HEK293T (cell line): ENCODE data around the gene RNF123.

Source experiments
- CTCF ChIA-PET: fragments of 350-600 bp; formaldehyde crosslinking; extraction: SDS; loops from one replicate; lab custom pipeline; 2021; ENCODE audit warnings: antibody characterized with exemption, inconsistent platforms; lab: Yijun Ruan, JAX
- POLR2A ChIA-PET: fragments of 350-600 bp; formaldehyde crosslinking; extraction: SDS; loops from one replicate; lab custom pipeline; 2020; ENCODE audit warnings: antibody characterized with exemption, inconsistent platforms; lab: Yijun Ruan, JAX
- DNase-seq: peaks from one replicate; pipeline ENCODE4 v3.0.0; 2012; ENCODE audit warnings: mixed read lengths; ENCODE audit errors: extremely low spot score
- ARNT ChIP-seq: fragments of 450-650 bp; IDR thresholded peaks from 2 replicates; pipeline ENCODE4 v1.6.1; 2017; ENCODE audit warnings: mild to moderate bottlenecking
- BHLHE40 ChIP-seq: fragments of 450-650 bp; IDR thresholded peaks from 2 replicates; pipeline ENCODE4 v1.6.1; 2016; ENCODE audit warnings: mild to moderate bottlenecking, moderate library complexity, borderline replicate concordance
- CTBP1 ChIP-seq: fragments of 450-650 bp; IDR thresholded peaks from 2 replicates; pipeline ENCODE4 v1.6.1; 2016; ENCODE audit warnings: borderline replicate concordance
- ELF4 ChIP-seq: fragments of 450-650 bp; IDR thresholded peaks from 2 replicates; pipeline ENCODE4 v1.6.1; 2017; ENCODE audit warnings: antibody characterized with exemption
- FOXA1 ChIP-seq: fragments of 450-650 bp; IDR thresholded peaks from 2 replicates; pipeline ENCODE4 v1.6.1; 2016; ENCODE audit warnings: mild to moderate bottlenecking
- FOXK2 ChIP-seq: fragments of 450-650 bp; IDR thresholded peaks from 2 replicates; pipeline ENCODE4 v1.6.1; 2016; ENCODE audit warnings: mild to moderate bottlenecking
- FOXM1 ChIP-seq: fragments of 450-650 bp; IDR thresholded peaks from 2 replicates; pipeline ENCODE4 v1.6.1; 2017; ENCODE audit warnings: mild to moderate bottlenecking, borderline replicate concordance
- HDGF ChIP-seq: fragments of 450-650 bp; IDR thresholded peaks from 2 replicates; pipeline ENCODE4 v1.6.1; 2017; ENCODE audit warnings: antibody characterized with exemption, borderline replicate concordance
- L3MBTL2 ChIP-seq: fragments of 450-650 bp; conservative IDR thresholded peaks from 2 replicates; pipeline ENCODE4 v1.6.1; 2016; ENCODE audit warnings: mild to moderate bottlenecking
- LEF1 ChIP-seq: fragments of 450-650 bp; IDR thresholded peaks from 2 replicates; pipeline ENCODE4 v1.6.1; 2017; ENCODE audit warnings: mild to moderate bottlenecking, borderline replicate concordance
- NFRKB ChIP-seq: fragments of 450-650 bp; IDR thresholded peaks from 2 replicates; pipeline ENCODE4 v1.6.1; 2016; ENCODE audit warnings: mild to moderate bottlenecking, moderate library complexity
- SP1 ChIP-seq: fragments of 450-650 bp; IDR thresholded peaks from 2 replicates; pipeline ENCODE4 v1.6.1; 2017
- SUZ12 ChIP-seq: fragments of 450-650 bp; IDR thresholded peaks from 2 replicates; pipeline ENCODE4 v1.6.1; 2016; ENCODE audit warnings: mild to moderate bottlenecking
- TARDBP ChIP-seq: fragments of 450-650 bp; IDR thresholded peaks from 2 replicates; pipeline ENCODE4 v1.6.1; 2016
- ZNF384 ChIP-seq: fragments of 450-650 bp; IDR thresholded peaks from 2 replicates; pipeline ENCODE4 v1.6.1; 2016
- TF ChIP-seq, protein P1 (sequence below): fragments of 450-650 bp; IDR thresholded peaks from 2 replicates; pipeline ENCODE4 v1.6.1; 2016

The RNF123 gene

DNA sequence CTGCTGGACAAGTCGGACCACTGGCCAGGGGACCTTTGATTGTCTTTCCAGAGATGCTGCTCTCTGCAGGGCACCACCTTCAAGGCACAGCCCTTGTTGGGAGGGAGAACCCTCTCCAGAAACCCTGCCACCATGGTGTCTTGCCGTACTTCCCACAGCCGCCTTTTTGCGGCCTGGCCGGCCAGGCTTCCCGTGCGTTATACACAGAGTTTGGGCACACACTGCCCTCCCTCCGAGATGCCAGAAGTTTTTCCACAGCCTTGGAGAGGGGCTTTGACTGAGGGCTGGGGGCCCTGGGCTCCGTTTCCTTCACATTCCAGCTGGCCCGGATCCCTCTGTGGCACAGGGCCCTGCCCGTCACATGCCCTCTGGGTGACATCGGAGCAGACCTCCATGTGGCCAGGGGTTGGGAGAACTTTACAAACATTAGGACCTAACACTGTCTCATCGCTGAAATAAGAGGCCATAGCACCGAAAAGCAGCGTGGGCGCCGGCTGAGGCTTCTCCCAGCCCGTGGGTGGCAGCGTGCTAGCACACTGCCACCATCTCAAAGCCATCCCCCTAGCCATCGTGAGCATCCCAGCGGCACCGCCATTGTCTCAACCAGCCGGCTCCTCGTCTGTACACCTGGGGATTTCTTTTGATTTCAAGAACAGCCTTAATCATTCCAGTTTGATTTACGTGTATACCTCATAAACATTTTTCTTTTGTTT, 21.5 kb upstream of the RNF123 start:
- TF ChIP-seq SUZ12, result no peak
- no peak for TF ChIP-seq ZNF384
- ChIA-PET POLR2A (no interaction called here), CTCF (no interaction called here)
- no peak for DNase-seq

DNA sequence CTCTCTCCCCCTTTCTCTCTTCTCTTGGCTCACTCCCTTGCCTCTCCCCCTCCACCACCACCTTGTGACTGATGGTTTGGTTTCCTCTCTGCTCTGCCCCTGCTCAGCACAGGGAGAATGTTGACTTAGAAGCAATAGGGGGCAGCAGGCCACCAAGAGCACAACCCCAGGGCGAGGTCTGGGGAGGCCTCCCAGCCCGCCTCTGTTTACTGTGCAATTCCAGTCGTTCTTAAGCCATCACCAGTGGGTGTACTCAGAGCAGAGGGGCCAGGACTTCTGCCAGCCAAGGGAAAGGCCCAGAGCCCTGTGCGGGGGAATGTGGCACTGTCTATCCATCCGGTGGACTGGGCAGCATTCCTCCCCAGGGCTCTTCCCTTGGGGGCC, 21.0 kb upstream of the RNF123 start:
- ChIA-PET POLR2A (interaction anchor here (1.8 kb wide), 1 partner anchor 128 kb away, joined by 10 read pairs; no protein-coding TSS in a partner anchor), CTCF (interaction anchor here (1.1 to 1.6 kb wide), 2 partner anchors 61 to 129 kb away, joined by 5 to 6 read pairs; no protein-coding TSS in a partner anchor)
- no peak for TF ChIP-seq FOXK2
- TF ChIP-seq NFRKB, result no peak
- no peak for TF ChIP-seq SUZ12
- no peak for TF ChIP-seq HDGF
- TF ChIP-seq CTBP1, result no peak
- TF ChIP-seq L3MBTL2, result no peak
- no peak for TF ChIP-seq LEF1
- TF ChIP-seq, protein P1, sequence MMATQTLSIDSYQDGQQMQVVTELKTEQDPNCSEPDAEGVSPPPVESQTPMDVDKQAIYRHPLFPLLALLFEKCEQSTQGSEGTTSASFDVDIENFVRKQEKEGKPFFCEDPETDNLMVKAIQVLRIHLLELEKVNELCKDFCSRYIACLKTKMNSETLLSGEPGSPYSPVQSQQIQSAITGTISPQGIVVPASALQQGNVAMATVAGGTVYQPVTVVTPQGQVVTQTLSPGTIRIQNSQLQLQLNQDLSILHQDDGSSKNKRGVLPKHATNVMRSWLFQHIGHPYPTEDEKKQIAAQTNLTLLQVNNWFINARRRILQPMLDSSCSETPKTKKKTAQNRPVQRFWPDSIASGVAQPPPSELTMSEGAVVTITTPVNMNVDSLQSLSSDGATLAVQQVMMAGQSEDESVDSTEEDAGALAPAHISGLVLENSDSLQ, result no peak
- TF ChIP-seq BHLHE40, result no peak
- no peak for TF ChIP-seq ZNF384
- TF ChIP-seq TARDBP, result no peak
- no peak for TF ChIP-seq ELF4
- TF ChIP-seq FOXA1, result no peak
- no peak for TF ChIP-seq SP1
- no peak for DNase-seq

DNA sequence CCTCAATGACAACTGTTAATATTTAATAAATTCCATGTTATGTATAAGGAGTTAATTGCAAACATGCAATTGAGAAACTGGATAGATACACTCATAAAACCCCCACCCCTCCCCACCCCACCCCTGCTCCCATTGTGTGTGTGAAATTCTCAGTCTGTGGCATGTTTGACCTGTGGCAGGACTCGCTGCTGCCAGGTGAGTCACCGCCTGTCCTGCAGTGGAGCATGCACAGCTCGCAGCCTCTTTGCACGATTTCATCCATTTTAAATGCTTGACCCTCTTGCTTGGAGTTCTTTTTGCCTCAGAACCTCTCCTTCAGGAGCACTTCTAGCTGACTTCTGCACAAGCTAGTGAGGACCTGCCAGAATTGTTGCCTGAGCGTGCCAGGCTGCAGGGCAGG, 20.5 kb upstream of the RNF123 start:
- ChIA-PET CTCF (interaction anchor here (1.1 to 1.6 kb wide), 2 partner anchors 61 to 129 kb away, joined by 5 to 6 read pairs; no protein-coding TSS in a partner anchor), POLR2A (interaction anchor here (0.9 to 1.8 kb wide), 2 partner anchors 129 to 214 kb away, joined by 3 to 10 read pairs; no protein-coding TSS in a partner anchor)
- TF ChIP-seq FOXM1, result no peak
- TF ChIP-seq L3MBTL2, result no peak
- TF ChIP-seq ELF4, result no peak
- no peak for DNase-seq

DNA sequence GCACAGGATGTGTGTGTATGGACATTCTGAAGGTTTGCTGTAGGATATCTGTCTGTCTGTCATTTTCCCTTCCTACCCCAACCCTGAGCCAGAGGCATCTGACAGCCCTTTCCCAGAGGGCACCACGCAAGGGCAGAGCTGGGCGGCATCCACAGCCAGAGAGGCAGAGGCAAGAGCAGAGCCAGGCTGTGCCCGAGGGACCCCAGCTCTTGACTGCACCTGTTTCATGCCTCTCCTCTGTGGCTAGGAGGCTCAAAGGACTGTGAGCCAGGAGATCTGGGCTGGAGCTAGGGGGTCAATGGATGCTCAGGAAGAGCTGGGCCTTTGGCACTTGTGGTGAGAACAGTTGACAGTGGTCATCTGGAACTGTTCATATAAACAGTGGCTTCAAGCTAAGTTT, 20.0 kb upstream of the RNF123 start:
- POLR2A ChIA-PET, result interaction anchor here (0.9 to 1.8 kb wide), 2 partner anchors 129 to 214 kb away, joined by 3 to 10 read pairs; no protein-coding TSS in a partner anchor
- TF ChIP-seq FOXM1, result no peak
- no peak for TF ChIP-seq BHLHE40
- TF ChIP-seq HDGF, result no peak
- no peak for TF ChIP-seq LEF1
- no peak for TF ChIP-seq FOXA1
- TF ChIP-seq, protein P1, result no peak
- no peak for TF ChIP-seq TARDBP
- TF ChIP-seq ARNT, result no peak
- TF ChIP-seq FOXK2, result no peak
- TF ChIP-seq SP1, result no peak
- TF ChIP-seq ELF4, result no peak
- TF ChIP-seq NFRKB, result no peak
- TF ChIP-seq SUZ12, result no peak
- CTCF ChIA-PET, result interaction anchor here (0.5 to 1.6 kb wide), 3 partner anchors 62 to 132 kb away, joined by 4 to 6 read pairs (median 5); no protein-coding TSS in a partner anchor
- DNase-seq, result no peak

DNA sequence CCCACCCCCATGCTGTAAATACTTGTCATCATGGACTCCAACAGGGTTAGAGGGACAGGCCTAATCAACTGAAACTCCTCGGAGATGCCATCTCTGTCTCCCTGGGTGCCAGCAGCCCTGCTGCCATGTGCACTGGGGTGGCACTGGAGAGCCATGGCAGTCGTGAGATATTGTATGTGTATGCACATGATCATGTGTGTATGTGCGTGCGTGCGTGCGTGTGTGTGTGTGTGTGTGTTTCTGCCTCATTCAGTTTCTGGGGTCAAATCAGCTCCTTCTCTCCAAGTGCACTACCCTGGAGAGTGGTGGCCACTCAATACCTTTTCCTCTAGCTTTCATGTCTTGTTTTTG, 18.4 kb upstream of the RNF123 start:
- ChIA-PET CTCF (interaction anchor here (1.1 to 2.1 kb wide), 2 partner anchors 7 to 131 kb away, joined by 3 to 36 read pairs; no protein-coding TSS in a partner anchor), POLR2A (interaction anchor here (1.2 to 2.6 kb wide), 2 partner anchors 116 to 131 kb away, joined by 6 to 26 read pairs; partner anchors contain the start of gene BSN)
- no peak for DNase-seq
- TF ChIP-seq ARNT (no peak), FOXK2 (no peak)

DNA sequence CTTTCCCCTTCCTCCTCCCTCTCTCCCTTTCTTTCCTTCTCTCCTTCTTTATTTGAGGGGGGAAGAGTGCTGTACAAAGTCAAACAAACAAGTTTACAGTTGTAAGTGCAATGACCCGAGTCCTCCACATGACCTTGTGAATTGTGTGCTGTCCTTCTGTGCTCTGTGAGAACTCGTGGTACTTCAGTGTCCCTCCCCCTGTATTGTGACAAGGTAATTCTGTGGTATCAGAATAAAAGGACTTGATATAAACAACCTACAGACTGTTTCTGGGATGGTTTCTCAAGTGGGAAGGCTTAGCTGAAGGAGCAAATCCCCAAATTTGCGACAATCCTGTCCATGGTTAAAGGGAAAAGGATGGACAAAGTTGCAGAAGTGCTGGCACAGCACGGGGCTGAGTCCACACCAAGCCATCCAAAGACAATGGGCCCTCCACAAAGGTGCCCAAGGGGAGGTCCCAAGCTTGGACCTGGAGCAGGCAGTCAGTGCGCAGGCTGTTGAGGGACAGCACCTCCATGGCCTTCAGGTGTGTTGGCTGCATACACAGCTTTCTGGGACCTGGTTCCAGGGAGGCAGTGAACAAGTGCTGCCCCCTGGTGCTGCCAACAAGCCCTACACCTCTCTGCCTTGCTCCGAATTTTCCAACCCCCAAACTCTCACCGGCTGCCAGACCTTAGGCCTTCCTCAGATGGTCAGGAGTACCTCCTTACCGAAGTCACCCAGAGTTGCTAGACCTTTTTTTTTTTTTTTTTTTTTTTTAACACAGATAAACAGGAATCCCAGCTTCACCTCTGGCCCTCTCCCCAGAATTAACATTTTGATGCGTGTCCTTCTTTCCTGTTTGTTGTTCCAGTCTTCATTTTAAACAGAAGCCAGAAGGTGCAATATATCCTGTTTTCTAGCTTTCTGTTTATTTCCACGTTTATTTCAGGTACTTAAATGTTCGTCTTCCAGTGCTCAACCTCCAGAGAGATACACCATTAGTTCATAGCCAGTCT, 17.8 kb upstream of the RNF123 start:
- peak; percentile 83 for DNase-seq
- ChIA-PET CTCF (interaction anchor here (0.6 to 2.1 kb wide), 7 partner anchors 8 to 266 kb away, joined by 3 to 36 read pairs (median 5); partner anchors contain the start of gene BSN), POLR2A (interaction anchor here (0.6 to 2.6 kb wide), 5 partner anchors 117 to 203 kb away, joined by 3 to 26 read pairs (median 6); partner anchors contain the start of gene BSN)
- TF ChIP-seq FOXM1 (no peak), HDGF (0 out of 2 replicates have a peak, but pooled peaks have one; percentile 69)
